HG03457 (cell line): ENCODE data around the gene ISLR.

Experiments used
- ATAC-seq: cut with Tn5 transposase; IDR thresholded peaks from one replicate; pipeline ENCODE4 v1.9.1; 2021; ENCODE audit warnings: moderate number of reproducible peaks; ENCODE audit not compliant: unreplicated experiment

The ISLR gene

GRCh38 chr15:74170875-74171578, 2.5 kb upstream of the ISLR start:
- no peak for ATAC-seq

GRCh38 chr15:74171965-74172541, 1.5 kb upstream of the ISLR start:
- ATAC-seq = no peak

- no peak for ATAC-seq
These were observed 670 bp upstream of the ISLR start for GRCh38 chr15:74172701-74173379.

GRCh38 chr15:74174219-74174957, 878 bp downstream of the ISLR start:
- ATAC-seq = no peak

GRCh38 chr15:74174958-74175253, 1.4 kb downstream of the ISLR start:
- ATAC-seq = no peak

- no peak for ATAC-seq
These were observed 2.0 kb downstream of the ISLR start for GRCh38 chr15:74175271-74176191.

GRCh38 chr15:74176262-74177214, 3.0 kb downstream of the ISLR start:
- no peak for ATAC-seq

- no peak for ATAC-seq
These were observed 5.0 kb downstream of the ISLR start for GRCh38 chr15:74178326-74179100.

GRCh38 chr15:74179101-74179841, 5.8 kb downstream of the ISLR start:
- no peak for ATAC-seq

GRCh38 chr15:74179983-74180880, 6.7 kb downstream of the ISLR start:
- ATAC-seq = no peak

GRCh38 chr15:74180881-74181602, 7.5 kb downstream of the ISLR start:
- no peak for ATAC-seq

GRCh38 chr15:74182131-74182530, 8.6 kb downstream of the ISLR start:
- no peak for ATAC-seq

- ATAC-seq = no peak
These were observed 11.1 kb downstream of the ISLR start for GRCh38 chr15:74184582-74185091.

GRCh38 chr15:74185710-74186348, 12.3 kb downstream of the ISLR start:
- no peak for ATAC-seq

GRCh38 chr15:74188216-74188615, 14.7 kb downstream of the ISLR start:
- ATAC-seq = no peak

GRCh38 chr15:74191798-74192197, 18.3 kb downstream of the ISLR start:
- ATAC-seq = no peak
